ENCODE results near the gene PLLP.
A peak's percentile ranks its signal among the peaks of the same experiment; 100 is the strongest.

PLLP gene

DNA sequence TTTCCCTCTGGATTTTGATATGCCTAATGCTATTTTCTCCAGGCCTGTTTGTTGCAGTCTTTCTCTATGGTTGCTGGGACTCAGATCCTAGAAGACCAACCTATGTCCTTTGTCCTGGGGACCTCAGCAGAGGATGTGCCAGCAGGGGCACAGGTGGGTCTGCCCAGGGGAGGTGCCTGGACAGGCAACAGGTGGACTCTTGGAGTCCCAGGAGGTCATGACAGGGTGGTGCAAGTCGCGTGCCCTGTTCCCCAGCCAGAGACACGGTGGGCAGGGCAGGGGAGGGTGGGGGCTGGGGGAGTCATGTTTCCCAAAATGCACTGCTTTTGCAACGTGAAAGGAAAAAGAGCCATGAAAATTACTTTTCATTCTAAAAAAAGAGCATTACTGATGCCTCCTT lies 26.3 kb upstream of the PLLP start:
- Histone ChIP-seq H3K4me3 (ENCODE audit: low read length) (no peak overlapping the region), H3K27me3 (ENCODE audit: insufficient read depth, low read length) (no peaks in the 10 kb centered on the region), H3K4me1 (ENCODE audit: insufficient read depth, low read length) (no peaks in the 10 kb centered on the region), H2AFZ (ENCODE audit: low read depth, low read length) (no peak overlapping the region), H3K36me3 (ENCODE audit: insufficient read depth, low read length) (no peaks in the 10 kb centered on the region), H3K9me3 (ENCODE audit: low read length) (no peaks in the 10 kb centered on the region)

DNA sequence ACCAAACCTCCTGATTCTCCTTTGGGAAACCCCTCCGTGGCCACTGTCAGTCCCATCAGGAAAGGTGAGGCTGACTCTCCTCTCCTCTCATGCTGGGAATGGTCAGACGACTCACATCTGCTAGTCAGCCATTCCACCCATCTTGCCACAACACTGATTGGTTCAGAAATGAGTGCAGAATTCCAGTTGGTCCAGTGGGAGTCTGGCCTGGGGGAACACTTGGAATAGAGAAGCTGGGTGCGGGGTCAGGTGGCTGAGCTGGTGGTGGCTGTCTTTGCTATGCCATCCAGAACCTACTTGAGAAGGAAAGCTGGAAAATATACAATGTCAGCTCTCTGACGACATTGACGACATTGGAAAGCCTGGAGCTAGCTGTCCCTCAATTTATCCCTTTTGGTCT lies 23.6 kb upstream of the PLLP start:
- no peaks in the 10 kb centered on the region for H3K36me3 ChIP-seq (ENCODE audit: insufficient read depth, low read length)
- H3K4me3 ChIP-seq (ENCODE audit: low read length): no peak overlapping the region
- H3K9me3 ChIP-seq (ENCODE audit: low read length): no peaks in the 10 kb centered on the region
- no peaks in the 10 kb centered on the region for H3K27me3 ChIP-seq (ENCODE audit: insufficient read depth, low read length)
- H2AFZ ChIP-seq (ENCODE audit: low read depth, low read length): no peak overlapping the region
- H3K4me1 ChIP-seq (ENCODE audit: insufficient read depth, low read length): no peaks in the 10 kb centered on the region

DNA sequence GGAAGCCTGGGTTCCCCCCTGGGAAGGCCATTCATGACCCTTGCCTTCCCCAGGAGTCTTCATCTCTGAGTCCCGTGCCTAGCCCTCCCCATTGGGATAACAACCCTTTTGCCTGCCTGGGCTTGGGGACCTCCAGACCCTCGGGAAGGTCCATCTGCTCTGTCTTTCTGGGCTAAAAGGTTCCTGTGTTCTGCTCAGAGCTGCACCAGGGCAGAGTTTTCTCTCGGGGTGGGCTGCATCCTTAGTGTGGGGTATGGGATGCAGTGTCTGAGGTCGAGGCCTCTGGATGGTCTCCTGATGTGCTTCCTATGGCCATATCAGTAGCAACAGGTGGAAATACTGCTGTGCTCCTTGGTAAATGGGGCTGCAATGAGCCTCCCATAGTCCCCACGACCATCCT lies 22.9 kb upstream of the PLLP start:
- no peaks in the 10 kb centered on the region for H3K9me3 ChIP-seq (ENCODE audit: low read length)
- H3K4me3 ChIP-seq (ENCODE audit: low read length): no peak overlapping the region
- H2AFZ ChIP-seq (ENCODE audit: low read depth, low read length): no peak overlapping the region
- no peaks in the 10 kb centered on the region for H3K36me3 ChIP-seq (ENCODE audit: insufficient read depth, low read length)
- no peaks in the 10 kb centered on the region for H3K27me3 ChIP-seq (ENCODE audit: insufficient read depth, low read length)
- no peaks in the 10 kb centered on the region for H3K4me1 ChIP-seq (ENCODE audit: insufficient read depth, low read length)

DNA sequence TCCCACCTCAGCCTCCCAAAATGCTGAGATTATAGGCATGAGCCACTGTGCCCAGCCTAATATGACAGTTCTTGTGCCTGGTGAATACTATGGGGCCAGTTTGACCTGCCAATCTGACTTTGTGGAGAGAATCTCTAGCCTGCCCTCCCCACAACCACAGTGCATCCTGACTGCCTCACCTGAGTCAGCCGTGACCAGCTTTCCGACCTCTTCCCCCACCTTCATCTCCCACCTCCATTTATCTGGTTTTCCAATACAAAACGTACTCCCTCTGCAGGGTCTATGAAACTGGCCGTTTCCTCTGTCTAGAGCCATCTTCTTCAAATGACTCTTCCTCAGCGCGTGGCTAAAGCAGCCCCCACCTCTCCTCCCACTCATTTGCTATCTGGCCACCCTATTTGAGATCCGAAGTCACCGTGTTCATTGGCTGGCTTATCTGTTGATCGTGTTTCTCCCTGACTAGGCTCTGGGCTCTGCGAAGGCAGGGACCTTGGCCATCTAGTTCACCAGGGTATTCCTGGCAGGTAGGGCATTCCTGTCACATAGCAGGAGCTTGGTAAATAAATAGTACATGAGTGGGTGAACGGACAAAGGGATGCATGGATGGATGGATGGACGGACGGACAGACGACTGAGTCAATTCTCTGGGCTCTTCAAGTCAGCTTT lies 22.3 kb upstream of the PLLP start:
- H2AFZ ChIP-seq (ENCODE audit: low read depth, low read length): no peak overlapping the region
- no peaks in the 10 kb centered on the region for H3K36me3 ChIP-seq (ENCODE audit: insufficient read depth, low read length)
- H3K4me3 ChIP-seq (ENCODE audit: low read length): no peak overlapping the region
- no peaks in the 10 kb centered on the region for H3K9me3 ChIP-seq (ENCODE audit: low read length)
- H3K4me1 ChIP-seq (ENCODE audit: insufficient read depth, low read length): no peaks in the 10 kb centered on the region
- no peaks in the 10 kb centered on the region for H3K27me3 ChIP-seq (ENCODE audit: insufficient read depth, low read length)

DNA sequence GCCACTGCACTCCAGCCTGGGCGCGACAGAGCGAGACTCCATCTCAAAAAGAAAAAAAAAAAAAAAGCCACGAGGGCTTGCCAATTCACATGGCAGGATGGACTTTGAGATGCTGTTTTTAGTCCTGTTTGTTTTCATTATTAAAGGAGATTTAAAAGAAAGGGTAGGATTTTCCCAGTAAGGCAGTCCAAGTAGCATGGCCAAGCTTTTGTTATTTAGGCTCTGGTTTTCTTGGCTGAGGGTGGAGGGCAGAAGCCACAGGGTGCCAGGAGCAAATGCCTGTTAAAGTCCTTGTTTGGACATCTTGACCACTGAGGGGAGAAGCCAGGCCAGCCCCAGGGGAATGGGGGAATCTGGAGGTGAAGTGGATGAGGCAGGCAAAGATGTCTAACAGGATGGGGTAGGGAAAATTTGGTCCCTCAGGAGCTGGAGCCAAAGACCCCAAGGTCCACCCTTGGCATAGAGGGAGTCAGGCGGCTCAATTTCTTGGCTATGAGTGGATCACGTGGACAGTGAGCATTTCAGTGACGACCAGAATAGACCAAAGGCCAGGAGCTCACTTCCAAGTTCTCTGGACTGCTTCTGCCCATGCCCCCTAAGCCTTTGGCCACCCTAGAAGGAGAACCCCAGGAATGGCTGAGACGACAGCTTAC lies 20.8 kb upstream of the PLLP start:
- Histone ChIP-seq H3K4me3 (ENCODE audit: low read length) (no peak overlapping the region), H2AFZ (ENCODE audit: low read depth, low read length) (no peak overlapping the region), H3K36me3 (ENCODE audit: insufficient read depth, low read length) (no peaks in the 10 kb centered on the region), H3K27me3 (ENCODE audit: insufficient read depth, low read length) (no peaks in the 10 kb centered on the region), H3K4me1 (ENCODE audit: insufficient read depth, low read length) (no peaks in the 10 kb centered on the region), H3K9me3 (ENCODE audit: low read length) (no peaks in the 10 kb centered on the region)

DNA sequence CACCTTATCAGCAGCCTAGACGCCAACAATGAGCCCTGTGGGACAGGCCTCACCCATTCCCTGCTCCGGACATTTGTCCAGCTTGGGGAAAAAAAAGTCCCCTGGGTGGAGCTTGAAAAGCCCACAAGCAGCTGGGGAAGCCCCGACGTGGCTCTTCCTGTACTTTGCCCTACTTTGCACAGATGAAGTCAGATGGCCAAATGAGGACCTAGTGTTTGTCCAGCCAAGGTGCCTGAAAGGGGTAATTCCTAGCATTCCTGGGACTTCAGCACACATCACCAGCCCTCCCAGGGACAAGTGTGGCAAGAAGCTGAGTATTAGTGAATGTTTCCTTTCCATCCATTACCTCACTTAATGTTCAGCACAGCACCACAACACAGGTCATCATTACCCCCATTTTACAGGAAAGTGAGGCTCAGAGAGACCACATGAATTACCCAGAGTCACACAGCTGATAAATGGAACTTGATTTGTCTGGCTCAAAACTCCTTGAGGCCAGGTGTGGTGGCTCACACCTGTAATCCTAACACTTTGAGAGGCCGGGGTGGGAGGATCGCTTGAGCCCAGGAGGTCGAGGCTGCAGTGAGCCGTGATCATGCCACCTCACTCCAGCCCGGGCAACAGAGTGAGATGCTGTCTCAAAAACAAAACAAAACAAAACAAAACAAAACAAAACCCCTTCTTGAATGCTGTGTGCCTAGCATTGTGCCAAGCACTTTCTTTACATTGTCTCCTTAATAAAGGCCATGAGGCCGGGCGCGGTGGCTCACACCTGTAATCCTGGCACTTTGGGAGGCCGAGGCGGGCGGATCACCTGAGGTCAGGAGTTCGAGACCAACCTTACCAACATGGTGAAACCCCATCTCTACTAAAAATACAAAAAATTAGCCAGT lies 19.9 kb upstream of the PLLP start:
- Histone ChIP-seq H3K36me3 (ENCODE audit: insufficient read depth, low read length) (no peaks in the 10 kb centered on the region), H2AFZ (ENCODE audit: low read depth, low read length) (no peak overlapping the region), H3K9me3 (ENCODE audit: low read length) (no peaks in the 10 kb centered on the region)

DNA sequence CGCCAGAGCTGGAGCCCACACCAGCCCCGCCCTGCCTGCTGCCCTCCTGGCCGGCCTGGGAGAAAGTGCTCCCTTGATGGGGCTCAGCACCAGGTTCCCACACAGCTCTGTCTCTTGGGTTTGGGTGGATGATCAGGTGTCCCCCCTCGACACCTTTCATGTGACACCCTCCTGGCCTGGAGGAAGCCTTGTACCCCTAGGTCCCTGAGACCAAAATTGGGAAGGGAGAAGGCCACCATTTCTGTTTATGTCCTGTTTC lies 19.4 kb upstream of the PLLP start:
- Histone ChIP-seq H3K9me3 (ENCODE audit: low read length) (no peaks in the 10 kb centered on the region), H3K4me3 (ENCODE audit: low read length) (no peak overlapping the region), H3K27me3 (ENCODE audit: insufficient read depth, low read length) (no peaks in the 10 kb centered on the region), H3K36me3 (ENCODE audit: insufficient read depth, low read length) (no peaks in the 10 kb centered on the region), H3K4me1 (ENCODE audit: insufficient read depth, low read length) (peaks cover 3% of the 10 kb centered on the region), H2AFZ (ENCODE audit: low read depth, low read length) (no peak overlapping the region)

More for the DNA sequence above, 19.9 kb upstream of the PLLP start:
- no peaks in the 10 kb centered on the region for H3K27me3 ChIP-seq (ENCODE audit: insufficient read depth, low read length)
- no peaks in the 10 kb centered on the region for H3K4me1 ChIP-seq (ENCODE audit: insufficient read depth, low read length)
- H3K4me3 ChIP-seq (ENCODE audit: low read length): no peak overlapping the region

DNA sequence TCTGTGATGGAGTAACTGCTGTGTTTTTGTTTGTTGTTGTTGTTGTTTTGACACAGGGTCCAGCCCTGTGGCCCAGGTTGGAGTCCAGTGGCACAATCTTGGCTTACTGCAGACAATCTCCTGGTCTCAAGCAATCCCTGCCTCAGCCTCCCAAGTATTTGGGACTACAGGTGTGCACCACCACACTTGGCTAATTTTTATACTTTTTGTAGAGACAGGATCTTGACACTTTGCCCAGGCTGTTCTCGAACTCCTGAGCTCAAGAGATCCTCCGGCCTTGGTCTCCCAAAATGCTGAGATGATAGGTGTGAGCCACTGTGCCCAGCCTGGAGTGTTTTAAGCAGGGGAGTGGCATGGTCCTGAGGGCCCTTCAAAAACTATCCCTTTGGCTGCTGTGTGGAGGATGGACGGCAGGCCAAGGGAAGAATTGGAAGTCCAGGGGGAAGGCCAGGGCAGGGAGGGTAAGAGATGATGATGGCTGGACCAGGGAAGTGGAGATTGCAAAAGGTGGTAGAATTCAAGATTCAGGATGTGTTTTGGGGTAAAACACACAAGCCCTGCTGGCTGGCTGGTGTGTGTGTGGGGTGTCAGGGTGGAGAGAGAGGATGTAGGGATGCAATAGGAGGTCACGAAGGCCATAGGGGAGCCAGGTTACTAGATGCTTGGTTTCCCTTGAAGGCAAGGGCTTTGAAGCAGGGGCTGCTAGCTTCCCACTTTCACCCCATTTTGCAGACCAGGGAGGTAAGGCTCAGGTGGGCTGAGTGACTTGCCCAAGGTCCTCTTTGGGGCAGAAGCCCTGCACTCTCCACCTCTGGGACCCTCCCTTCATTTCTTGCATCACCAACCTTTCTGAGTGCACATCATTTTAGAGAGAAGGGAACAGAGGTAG lies 18.8 kb upstream of the PLLP start:
- Histone ChIP-seq H3K9me3 (ENCODE audit: low read length) (no peaks in the 10 kb centered on the region), H3K4me3 (ENCODE audit: low read length) (no peak overlapping the region), H3K36me3 (ENCODE audit: insufficient read depth, low read length) (no peaks in the 10 kb centered on the region), H3K4me1 (ENCODE audit: insufficient read depth, low read length) (peaks cover 3% of the 10 kb centered on the region), H2AFZ (ENCODE audit: low read depth, low read length) (no peak overlapping the region), H3K27me3 (ENCODE audit: insufficient read depth, low read length) (no peaks in the 10 kb centered on the region)

DNA sequence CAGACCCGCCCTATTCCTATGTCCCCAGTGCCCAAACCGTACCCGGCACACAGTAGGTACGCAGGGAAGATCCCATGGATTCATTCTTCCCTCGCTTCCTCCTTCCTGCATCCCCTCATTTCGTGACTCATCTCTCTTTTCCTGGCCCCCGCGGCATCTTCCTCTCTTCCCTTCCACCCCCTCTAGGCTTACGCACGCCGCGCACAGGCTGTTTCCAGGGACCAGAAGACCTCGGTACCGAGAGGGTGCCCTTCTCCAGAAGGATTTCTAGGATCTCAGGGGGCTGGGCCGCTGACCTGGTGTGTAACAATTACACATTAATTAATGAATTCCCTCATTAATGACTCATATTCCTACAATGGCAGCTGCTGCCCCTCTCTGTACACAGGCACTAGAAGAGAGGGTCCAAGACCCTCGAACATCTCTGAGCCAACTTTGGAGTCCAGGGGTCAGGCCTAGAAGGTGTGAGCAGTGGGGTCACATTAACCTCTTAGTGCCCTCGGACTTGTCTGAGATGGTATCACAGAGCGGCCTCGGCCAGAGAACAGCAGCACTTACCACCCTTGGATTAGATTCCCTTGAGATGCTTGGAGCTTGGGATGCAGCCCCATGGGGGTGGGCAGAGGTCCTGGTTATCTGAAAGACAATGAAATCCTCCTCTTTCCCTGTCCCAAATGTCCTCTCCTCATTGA lies 16.8 kb upstream of the PLLP start:
- Histone ChIP-seq H3K4me3 (ENCODE audit: low read length) (peak overlapping the region; percentile 36), H3K27me3 (ENCODE audit: insufficient read depth, low read length) (no peaks in the 10 kb centered on the region), H2AFZ (ENCODE audit: low read depth, low read length) (no peak overlapping the region), H3K4me1 (ENCODE audit: insufficient read depth, low read length) (peaks cover 3% of the 10 kb centered on the region), H3K9me3 (ENCODE audit: low read length) (no peaks in the 10 kb centered on the region), H3K36me3 (ENCODE audit: insufficient read depth, low read length) (no peaks in the 10 kb centered on the region)

DNA sequence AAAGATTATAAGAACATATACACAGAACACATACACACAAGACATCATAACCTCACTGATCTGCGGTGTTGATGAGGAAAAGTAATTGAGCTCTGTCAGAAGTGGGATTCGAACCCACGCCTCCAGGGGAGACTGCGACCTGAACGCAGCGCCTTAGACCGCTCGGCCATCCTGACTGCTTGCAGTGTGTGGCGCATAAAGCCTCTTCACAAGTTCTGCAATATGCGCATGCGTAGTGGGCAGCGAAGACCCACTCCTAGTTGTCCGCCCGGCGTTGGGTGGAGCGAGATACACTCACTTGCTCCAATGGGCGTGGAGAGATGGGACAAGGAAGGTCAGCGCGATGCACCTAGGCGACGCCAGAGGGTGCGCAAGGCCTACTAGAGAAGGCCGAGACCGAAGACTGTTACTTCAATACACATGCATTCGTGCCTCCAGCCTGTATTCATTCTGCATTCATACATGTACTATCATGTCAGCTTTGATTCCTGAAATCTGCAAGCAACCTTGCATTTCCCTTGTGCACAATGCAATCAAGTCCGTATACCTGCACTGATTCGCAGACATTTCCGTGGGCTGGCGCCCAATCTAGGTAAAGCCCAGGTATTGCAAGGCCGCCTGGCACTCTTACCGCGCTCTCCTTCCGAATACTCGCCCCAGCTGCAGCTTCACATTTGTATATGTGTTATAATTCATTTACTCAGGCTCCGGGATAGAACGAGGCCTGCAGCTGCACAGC lies 16.1 kb upstream of the PLLP start:
- Histone ChIP-seq H3K4me3 (ENCODE audit: low read length) (peak overlapping the region; percentile 58), H3K4me1 (ENCODE audit: insufficient read depth, low read length) (peaks cover 3% of the 10 kb centered on the region), H2AFZ (ENCODE audit: low read depth, low read length) (no peak overlapping the region), H3K36me3 (ENCODE audit: insufficient read depth, low read length) (no peaks in the 10 kb centered on the region), H3K27me3 (ENCODE audit: insufficient read depth, low read length) (no peaks in the 10 kb centered on the region), H3K9me3 (ENCODE audit: low read length) (no peaks in the 10 kb centered on the region)

DNA sequence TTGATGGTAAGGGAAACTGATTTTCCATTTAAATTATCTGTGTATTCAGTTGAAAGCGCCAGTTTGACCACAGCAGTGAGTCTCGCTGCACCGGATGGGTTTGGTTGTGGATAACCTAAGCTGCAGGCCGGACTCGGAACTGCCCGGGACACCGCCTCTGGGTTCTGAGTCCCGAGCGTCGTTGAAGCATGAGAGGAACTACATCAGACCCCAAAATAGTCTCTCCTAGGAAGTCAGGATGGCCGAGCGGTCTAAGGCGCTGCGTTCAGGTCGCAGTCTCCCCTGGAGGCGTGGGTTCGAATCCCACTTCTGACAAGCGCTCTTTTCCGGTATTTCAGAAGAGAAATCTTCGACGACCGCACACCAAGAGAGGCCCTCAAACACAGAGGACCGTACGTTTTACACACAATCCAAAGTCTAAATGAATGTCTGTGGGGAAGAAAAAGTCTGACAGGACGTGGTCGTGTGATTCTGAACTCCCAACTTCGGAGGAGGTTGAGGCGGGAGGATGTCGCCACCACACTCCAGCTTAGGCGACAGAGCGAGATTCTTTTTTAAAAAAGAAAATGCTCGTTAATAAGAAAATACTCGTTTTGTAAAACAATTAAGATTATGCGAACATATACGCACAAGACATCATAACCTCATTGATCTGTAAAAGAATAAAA lies 15.4 kb upstream of the PLLP start:
- H2AFZ ChIP-seq (ENCODE audit: low read depth, low read length): peak overlapping the region; percentile 53
- H3K4me1 ChIP-seq (ENCODE audit: insufficient read depth, low read length): peaks cover 3% of the 10 kb centered on the region
- H3K9me3 ChIP-seq (ENCODE audit: low read length): no peaks in the 10 kb centered on the region
- no peaks in the 10 kb centered on the region for H3K27me3 ChIP-seq (ENCODE audit: insufficient read depth, low read length)
- no peaks in the 10 kb centered on the region for H3K36me3 ChIP-seq (ENCODE audit: insufficient read depth, low read length)
- peak overlapping the region; percentile 58 for H3K4me3 ChIP-seq (ENCODE audit: low read length)

Measured in neuron (in vitro differentiated cells).